Type B pancreatic cell (in vitro differentiated cells): ENCODE results near the gene FIP1L1. TPM values are rescaled to one million over a fixed set of nuclear protein-coding genes. Genes with fewer than 3 reads are reported as not detected.

Experiments
- DNase-seq: peaks from one replicate; pipeline ENCODE4 v3.0.0; 2021; ENCODE audit warnings: mixed read lengths; ENCODE audit not compliant: unreplicated experiment; ENCODE audit errors: extremely low spot score
- H3K27ac Mint-ChIP-seq: 2 replicates; pipeline ENCODE4 v1.8.0; 2021; ENCODE audit warnings: mild to moderate bottlenecking, mixed read lengths
- H3K27me3 Mint-ChIP-seq: 2 replicates; pipeline ENCODE4 v1.8.0; 2021; ENCODE audit warnings: mixed read lengths
- H3K36me3 Mint-ChIP-seq: 2 replicates; pipeline ENCODE4 v1.8.0; 2021; ENCODE audit warnings: mixed read lengths
- H3K4me1 Mint-ChIP-seq: one replicate; pipeline ENCODE4 v1.8.0; 2021; ENCODE audit warnings: mixed read lengths; ENCODE audit not compliant: unreplicated experiment
- H3K4me3 Mint-ChIP-seq: 2 replicates; pipeline ENCODE4 v1.8.0; 2021; ENCODE audit warnings: mild to moderate bottlenecking, mixed read lengths
- H3K9me3 Mint-ChIP-seq: 2 replicates; pipeline ENCODE4 v1.8.0; 2021; ENCODE audit warnings: mixed read lengths
- total RNA-seq: library from RNA; stranded (reverse); gene quantifications from 2 replicates; pipeline ENCODE4 v1.2.1, GENCODE V29; 2021; ENCODE audit warnings: low replicate concordance
- TF ChIP-seq, protein P1 (sequence below): fragments of 200-600 bp; sonication (generic); conservative IDR thresholded peaks from 2 replicates; pipeline ENCODE4 v1.5.0; 2021; ENCODE audit warnings: antibody characterized with exemption, mild to moderate bottlenecking

FIP1L1 gene
- total RNA-seq, 1 donor from 2014 or later, result 60.2 TPM

GRCh38 chr4:53498706-53499105, 121.3 kb downstream of the FIP1L1 start:
- peaks cover 4% of the 10 kb centered on the region for H3K9me3 Mint-ChIP-seq
- H3K36me3 Mint-ChIP-seq, result no peaks in the 10 kb centered on the region
- no peak overlapping the region for H3K27ac Mint-ChIP-seq
- H3K4me1 Mint-ChIP-seq, result peaks cover 17% of the 10 kb centered on the region
- no peaks in the 10 kb centered on the region for H3K27me3 Mint-ChIP-seq
- DNase-seq, result no peak
- no peak overlapping the region for H3K4me3 Mint-ChIP-seq
- TF ChIP-seq, protein P1, sequence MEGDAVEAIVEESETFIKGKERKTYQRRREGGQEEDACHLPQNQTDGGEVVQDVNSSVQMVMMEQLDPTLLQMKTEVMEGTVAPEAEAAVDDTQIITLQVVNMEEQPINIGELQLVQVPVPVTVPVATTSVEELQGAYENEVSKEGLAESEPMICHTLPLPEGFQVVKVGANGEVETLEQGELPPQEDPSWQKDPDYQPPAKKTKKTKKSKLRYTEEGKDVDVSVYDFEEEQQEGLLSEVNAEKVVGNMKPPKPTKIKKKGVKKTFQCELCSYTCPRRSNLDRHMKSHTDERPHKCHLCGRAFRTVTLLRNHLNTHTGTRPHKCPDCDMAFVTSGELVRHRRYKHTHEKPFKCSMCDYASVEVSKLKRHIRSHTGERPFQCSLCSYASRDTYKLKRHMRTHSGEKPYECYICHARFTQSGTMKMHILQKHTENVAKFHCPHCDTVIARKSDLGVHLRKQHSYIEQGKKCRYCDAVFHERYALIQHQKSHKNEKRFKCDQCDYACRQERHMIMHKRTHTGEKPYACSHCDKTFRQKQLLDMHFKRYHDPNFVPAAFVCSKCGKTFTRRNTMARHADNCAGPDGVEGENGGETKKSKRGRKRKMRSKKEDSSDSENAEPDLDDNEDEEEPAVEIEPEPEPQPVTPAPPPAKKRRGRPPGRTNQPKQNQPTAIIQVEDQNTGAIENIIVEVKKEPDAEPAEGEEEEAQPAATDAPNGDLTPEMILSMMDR, result no peak

DNA sequence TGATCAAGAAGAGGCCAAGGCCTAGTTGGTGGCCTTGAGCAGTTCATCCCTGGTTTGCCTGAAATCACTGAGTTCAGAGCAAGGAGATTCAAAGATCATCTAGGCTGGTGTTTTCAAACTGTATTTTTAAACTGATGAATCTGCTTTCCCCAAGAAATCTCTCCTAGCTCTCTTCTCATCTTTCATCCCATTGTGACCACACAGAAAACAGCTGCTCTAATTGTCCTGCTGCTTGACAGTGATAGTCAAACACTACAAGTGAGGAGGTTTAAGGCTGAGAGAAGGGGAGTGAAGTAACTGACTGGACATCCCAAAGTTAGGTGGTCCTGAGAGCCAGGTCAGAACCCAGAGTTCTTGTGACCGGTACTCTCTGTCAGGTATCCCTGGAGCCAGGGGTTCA, 122.3 kb downstream of the FIP1L1 start:
- Mint-ChIP-seq H3K4me1 (peaks cover 17% of the 10 kb centered on the region), H3K27me3 (no peaks in the 10 kb centered on the region), H3K27ac (no peak overlapping the region), H3K4me3 (no peak overlapping the region), H3K9me3 (no peaks in the 10 kb centered on the region), H3K36me3 (no peaks in the 10 kb centered on the region)
- TF ChIP-seq, protein P1, result no peak
- DNase-seq, result no peak

DNA sequence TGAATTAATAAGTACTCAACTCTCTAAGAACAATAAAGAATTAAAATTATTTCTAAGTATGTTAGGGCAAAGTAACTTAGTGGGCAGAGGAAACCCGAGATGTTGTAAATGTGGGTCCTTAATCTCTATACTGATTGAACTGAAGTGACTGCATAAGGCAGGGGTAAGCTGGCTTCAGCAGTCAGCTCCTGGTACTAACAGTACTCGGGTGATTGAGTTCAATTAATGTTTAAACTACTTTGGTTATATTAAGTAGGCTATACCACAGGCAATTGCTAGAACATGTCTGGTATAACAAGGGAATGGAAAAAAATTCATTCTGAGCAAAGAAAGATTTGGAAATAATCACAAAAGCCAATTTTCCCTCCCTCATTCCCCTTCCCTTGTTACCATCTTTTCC, 123.1 kb downstream of the FIP1L1 start:
- no peak for DNase-seq
- H3K27me3 Mint-ChIP-seq, result no peaks in the 10 kb centered on the region
- H3K4me1 Mint-ChIP-seq, result peaks cover 17% of the 10 kb centered on the region
- no peak overlapping the region for H3K27ac Mint-ChIP-seq
- TF ChIP-seq, protein P1, result no peak
- H3K4me3 Mint-ChIP-seq, result no peak overlapping the region
- no peaks in the 10 kb centered on the region for H3K36me3 Mint-ChIP-seq
- H3K9me3 Mint-ChIP-seq, result no peaks in the 10 kb centered on the region

GRCh38 chr4:53501561-53501960, 124.1 kb downstream of the FIP1L1 start:
- no peaks in the 10 kb centered on the region for H3K27me3 Mint-ChIP-seq
- no peak overlapping the region for H3K27ac Mint-ChIP-seq
- H3K36me3 Mint-ChIP-seq, result no peaks in the 10 kb centered on the region
- no peak for DNase-seq
- H3K9me3 Mint-ChIP-seq, result no peaks in the 10 kb centered on the region
- peaks cover 16% of the 10 kb centered on the region for H3K4me1 Mint-ChIP-seq
- TF ChIP-seq, protein P1, result no peak
- H3K4me3 Mint-ChIP-seq, result no peak overlapping the region

DNA sequence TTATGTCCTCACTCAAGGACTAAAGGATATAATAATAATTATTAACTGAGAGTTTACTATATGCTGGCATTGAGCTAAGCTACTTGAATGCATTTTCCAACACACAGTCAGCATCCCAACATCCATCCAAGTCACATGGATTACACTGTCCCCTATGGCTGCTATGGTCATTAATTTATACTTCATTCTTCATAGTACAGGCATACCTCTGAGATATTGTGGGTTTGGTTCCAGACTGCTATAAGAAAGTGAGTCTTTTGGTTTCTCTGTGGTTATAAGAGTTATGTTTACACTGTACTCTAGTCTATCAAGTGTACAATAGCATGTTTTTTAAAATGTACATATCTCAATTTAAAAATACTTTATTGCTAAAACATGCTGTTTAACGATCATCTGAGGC, 124.7 kb downstream of the FIP1L1 start:
- Mint-ChIP-seq H3K27ac (no peak overlapping the region), H3K36me3 (no peaks in the 10 kb centered on the region), H3K4me3 (no peak overlapping the region), H3K27me3 (no peaks in the 10 kb centered on the region), H3K9me3 (no peaks in the 10 kb centered on the region), H3K4me1 (peaks cover 11% of the 10 kb centered on the region)
- DNase-seq, result no peak
- TF ChIP-seq, protein P1, result no peak

DNA sequence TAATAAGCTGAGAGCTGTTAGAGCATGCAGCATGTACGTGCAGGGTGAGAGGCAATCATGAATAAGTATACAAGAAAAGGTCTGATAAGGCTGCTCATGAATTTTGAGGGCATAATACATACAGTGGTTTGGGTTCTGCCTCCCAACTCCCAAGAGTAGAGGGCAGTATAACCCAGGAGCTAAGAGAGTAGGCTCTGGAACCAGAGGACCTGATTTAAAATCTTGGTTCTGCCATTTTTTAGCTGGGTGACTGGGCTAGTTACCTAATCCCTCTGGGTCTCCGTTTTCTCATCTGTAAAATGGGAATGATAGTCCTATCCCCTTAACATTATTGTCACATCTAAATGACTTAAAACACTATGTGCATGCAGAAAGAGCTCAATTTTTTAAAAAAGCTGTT, 128.5 kb downstream of the FIP1L1 start:
- no peak overlapping the region for H3K27ac Mint-ChIP-seq
- peaks cover 8% of the 10 kb centered on the region for H3K4me1 Mint-ChIP-seq
- H3K9me3 Mint-ChIP-seq, result no peaks in the 10 kb centered on the region
- H3K4me3 Mint-ChIP-seq, result no peak overlapping the region
- no peaks in the 10 kb centered on the region for H3K36me3 Mint-ChIP-seq
- no peaks in the 10 kb centered on the region for H3K27me3 Mint-ChIP-seq
- no peak for DNase-seq
- TF ChIP-seq, protein P1, result no peak
